ENCODE results near the gene FXR1.

DNA sequence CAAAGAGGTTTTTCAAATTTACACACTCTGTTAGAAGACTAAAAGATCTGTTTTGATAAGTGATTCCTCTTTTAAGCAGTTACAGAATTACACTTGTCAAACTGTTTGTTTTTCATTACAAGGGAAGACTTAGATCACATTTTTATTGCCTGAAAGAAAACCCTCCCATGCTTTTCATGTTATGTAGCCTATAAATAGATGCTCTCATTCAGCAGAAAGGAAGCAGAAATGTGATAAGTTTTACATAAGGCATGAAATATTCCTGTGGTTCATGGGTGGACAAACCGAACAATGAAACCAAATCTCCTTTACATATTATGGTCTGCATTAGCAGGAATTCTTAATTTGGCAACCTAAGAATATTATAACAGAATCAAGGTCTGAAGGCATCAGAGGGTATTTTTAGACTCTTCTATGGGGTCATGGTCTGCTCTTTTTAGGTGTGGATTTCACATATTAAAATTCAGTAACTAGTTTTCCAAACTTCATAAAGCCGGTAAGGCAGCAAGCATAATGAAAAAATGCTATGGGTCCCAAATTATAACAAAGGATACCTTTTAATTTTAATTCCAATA, 37.3 kb upstream of the FXR1 start:
- TF ChIP-seq, protein P1, sequence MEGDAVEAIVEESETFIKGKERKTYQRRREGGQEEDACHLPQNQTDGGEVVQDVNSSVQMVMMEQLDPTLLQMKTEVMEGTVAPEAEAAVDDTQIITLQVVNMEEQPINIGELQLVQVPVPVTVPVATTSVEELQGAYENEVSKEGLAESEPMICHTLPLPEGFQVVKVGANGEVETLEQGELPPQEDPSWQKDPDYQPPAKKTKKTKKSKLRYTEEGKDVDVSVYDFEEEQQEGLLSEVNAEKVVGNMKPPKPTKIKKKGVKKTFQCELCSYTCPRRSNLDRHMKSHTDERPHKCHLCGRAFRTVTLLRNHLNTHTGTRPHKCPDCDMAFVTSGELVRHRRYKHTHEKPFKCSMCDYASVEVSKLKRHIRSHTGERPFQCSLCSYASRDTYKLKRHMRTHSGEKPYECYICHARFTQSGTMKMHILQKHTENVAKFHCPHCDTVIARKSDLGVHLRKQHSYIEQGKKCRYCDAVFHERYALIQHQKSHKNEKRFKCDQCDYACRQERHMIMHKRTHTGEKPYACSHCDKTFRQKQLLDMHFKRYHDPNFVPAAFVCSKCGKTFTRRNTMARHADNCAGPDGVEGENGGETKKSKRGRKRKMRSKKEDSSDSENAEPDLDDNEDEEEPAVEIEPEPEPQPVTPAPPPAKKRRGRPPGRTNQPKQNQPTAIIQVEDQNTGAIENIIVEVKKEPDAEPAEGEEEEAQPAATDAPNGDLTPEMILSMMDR (conservative IDR thresholded peaks at IDR 0.05; ENCODE audit: low read depth, low read length), result no peak
- TF ChIP-seq POLR2A (IDR thresholded peaks at IDR 0.05; ENCODE audit: low read depth, low read length) (no peak), FOS (IDR thresholded peaks at IDR 0.05; ENCODE audit: low read depth, low read length) (no peak), RAD21 (IDR thresholded peaks at IDR 0.05; ENCODE audit: low read length) (no peak), BHLHE40 (IDR thresholded peaks at IDR 0.05; ENCODE audit: low read depth, low read length) (no peak)
